ENCODE measurements around the gene TTN. TPM values are rescaled to one million over a fixed set of nuclear protein-coding genes. Genes with fewer than 3 reads are reported as not detected.

TTN gene
- polyA plus RNA-seq, 3 donors: under 0.01 to 0.12 (median 0.08) TPM

- Histone ChIP-seq H3K9me3 (replicated peaks in 1 of 2; ENCODE audit: control insufficient read depth in 1 of 2, insufficient read depth in 1 of 2, low read length in 2 of 2) (no peaks in the 10 kb centered on the region), H3K4me1 (ENCODE audit: control insufficient read depth in 1 of 2, insufficient read depth in 2 of 2, low read length in 2 of 2) (peaks cover 23 to 29% of the 10 kb centered on the region in 2 donors), H3K4me2 (replicated peaks; ENCODE audit: extremely low read depth, low read length, poor library complexity, severe bottlenecking) (no peak overlapping the region), H4K20me1 (ENCODE audit: insufficient read depth, low read length) (no peaks in the 10 kb centered on the region), H3K79me2 (ENCODE audit: insufficient read depth, low read length) (peaks cover 13% of the 10 kb centered on the region), H3K36me3 (replicated peaks in 1 of 2; ENCODE audit: control insufficient read depth in 1 of 2, insufficient read depth in 2 of 2, low read length in 2 of 2) (no peaks in the 10 kb centered on the region), H3K27me3 (ENCODE audit: control insufficient read depth in 2 of 2, insufficient read depth in 2 of 2, low read length in 2 of 2) (no peaks in the 10 kb centered on the region), H2AFZ (ENCODE audit: insufficient read depth, low read depth, low read length, poor library complexity, severe bottlenecking) (no peak overlapping the region), H3K9ac (ENCODE audit: insufficient read depth, low read length, poor library complexity, severe bottlenecking) (no peak overlapping the region), H3K27ac (ENCODE audit: low read depth in 1 of 2, low read length in 2 of 2) (no peak overlapping the region), H3K4me3 (replicated peaks in 1 of 3; ENCODE audit: low read depth in 2 of 3, low read length in 3 of 3) (no peak overlapping the region)
- DNase-seq: no peak
- no peaks in the 10 kb centered on the region for H3K9me3 Mint-ChIP-seq
- H3K36me3 Mint-ChIP-seq: peaks cover 0 to 3% of the 10 kb centered on the region in 2 donors
- H3K27ac Mint-ChIP-seq: no peak overlapping the region
- H3K27me3 Mint-ChIP-seq (ENCODE audit: low read depth in 3 of 3): no peaks in the 10 kb centered on the region
- intact Hi-C loops (cut with micrococcal nuclease): no loop called here
- TF ChIP-seq CTCF (IDR thresholded peaks at IDR 0.05): no peak
- no peak overlapping the region for H3K4me3 Mint-ChIP-seq
- H3K4me1 Mint-ChIP-seq: peaks cover 18% of the 10 kb centered on the region
Observed at GRCh38 chr2:178476477-178476876, 330.7 kb downstream of the TTN start.

Other genes with a start within 250 kb of the TTN start
- gene CCDC141, start 242.7 kb upstream of the TTN start, polyA plus RNA-seq: not detected

Measured in CD14-positive monocyte (primary cell).